Endothelial cell of umbilical vein (primary cell): ENCODE data around the gene MESD.

ENCODE experiments used
- CTCF ChIP-seq, 2 donors: IDR thresholded peaks; 1 replicate in 1 of 2; 2 replicates in 1 of 2; pipeline ENCODE4 v1.5.1; 2011; ENCODE audit warnings: low read length in 2 of 2, mild to moderate bottlenecking in 2 of 2, moderate library complexity in 2 of 2, control low read depth in 1 of 2, inconsistent platforms in 1 of 2, low read depth in 1 of 2; ENCODE audit not compliant: insufficient read depth in 1 of 2; ENCODE audit errors: extremely low read depth in 1 of 2
- EZH2 ChIP-seq: IDR thresholded peaks from 2 replicates; pipeline ENCODE4 v1.6.1; 2012; ENCODE audit warnings: borderline replicate concordance, low read depth, mild to moderate bottlenecking, moderate library complexity, low read length, inconsistent platforms; ENCODE audit not compliant: severe bottlenecking
- FOS ChIP-seq: IDR thresholded peaks from 2 replicates; pipeline ENCODE4 v1.6.1; 2011; ENCODE audit warnings: mild to moderate bottlenecking, low read length, moderate library complexity, borderline replicate concordance; ENCODE audit not compliant: insufficient read depth
- MYC ChIP-seq: IDR thresholded peaks from one replicate; pipeline ENCODE4 v1.6.1; 2011; ENCODE audit warnings: mild to moderate bottlenecking, low read depth, low read length
- POLR2A ChIP-seq: IDR thresholded peaks from 2 replicates; pipeline ENCODE4 v1.6.1; 2012; ENCODE audit warnings: low read depth, mild to moderate bottlenecking, control low read depth, low read length
- POLR2AphosphoS5 ChIP-seq: IDR thresholded peaks from 2 replicates; pipeline ENCODE4 v1.6.1; 2012; ENCODE audit warnings: low read depth, mild to moderate bottlenecking, control low read depth, low read length, moderate library complexity; ENCODE audit not compliant: insufficient read depth

- TF ChIP-seq POLR2A, result no peak
- no peak for TF ChIP-seq CTCF (IDR thresholded peaks at IDR 0.05; ENCODE audit: extremely low read depth in 1 of 2, insufficient read depth in 1 of 2, low read depth in 1 of 2, low read length in 2 of 2)
- TF ChIP-seq POLR2AphosphoS5, result no peak
- no peak for TF ChIP-seq FOS
- TF ChIP-seq EZH2, result no peak
- no peak for TF ChIP-seq MYC
These were observed 9.9 kb downstream of the MESD start for GRCh38 chr15:80979538-80980200.
